Measurements from ENCODE around the gene EPM2A. TPM values are rescaled to one million over a fixed set of nuclear protein-coding genes. Genes with fewer than 3 reads are reported as not detected.

EPM2A gene
- total and polyA plus RNA-seq, 8 donors: 2.6 to 4.8 (median 4.3) TPM

DNA sequence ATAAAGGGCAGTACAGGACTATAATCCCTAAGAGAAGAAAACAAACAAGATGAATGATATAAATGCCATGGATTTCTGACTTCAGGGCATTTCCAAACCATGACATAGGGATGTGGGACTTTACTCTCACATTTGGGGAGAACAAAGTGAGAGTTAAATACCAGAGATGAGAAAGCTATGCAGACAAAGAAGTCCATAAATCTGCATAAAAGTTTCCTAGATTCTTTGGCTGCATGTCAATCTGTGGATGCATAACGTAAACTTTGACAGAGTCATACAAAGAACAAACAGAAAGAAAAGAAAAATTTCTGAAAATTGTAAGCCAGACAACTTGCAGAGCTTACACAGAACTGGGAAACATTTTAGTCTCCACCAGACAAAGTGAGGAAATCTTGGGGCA lies 11.7 kb downstream of the EPM2A start:
- no peak for FAIRE-seq
- intact Hi-C loops (cut with DNase I): no loop called here
- Histone ChIP-seq H3K4me3 (no peak overlapping the region), H3K27ac (no peak overlapping the region), H3K9me3 (no peaks in the 10 kb centered on the region), H3K27me3 (no peaks in the 10 kb centered on the region), H3K4me1 (no peaks in the 10 kb centered on the region), H3K36me3 (no peaks in the 10 kb centered on the region)
- no peak for DNase-seq
- TF ChIP-seq, protein P1, sequence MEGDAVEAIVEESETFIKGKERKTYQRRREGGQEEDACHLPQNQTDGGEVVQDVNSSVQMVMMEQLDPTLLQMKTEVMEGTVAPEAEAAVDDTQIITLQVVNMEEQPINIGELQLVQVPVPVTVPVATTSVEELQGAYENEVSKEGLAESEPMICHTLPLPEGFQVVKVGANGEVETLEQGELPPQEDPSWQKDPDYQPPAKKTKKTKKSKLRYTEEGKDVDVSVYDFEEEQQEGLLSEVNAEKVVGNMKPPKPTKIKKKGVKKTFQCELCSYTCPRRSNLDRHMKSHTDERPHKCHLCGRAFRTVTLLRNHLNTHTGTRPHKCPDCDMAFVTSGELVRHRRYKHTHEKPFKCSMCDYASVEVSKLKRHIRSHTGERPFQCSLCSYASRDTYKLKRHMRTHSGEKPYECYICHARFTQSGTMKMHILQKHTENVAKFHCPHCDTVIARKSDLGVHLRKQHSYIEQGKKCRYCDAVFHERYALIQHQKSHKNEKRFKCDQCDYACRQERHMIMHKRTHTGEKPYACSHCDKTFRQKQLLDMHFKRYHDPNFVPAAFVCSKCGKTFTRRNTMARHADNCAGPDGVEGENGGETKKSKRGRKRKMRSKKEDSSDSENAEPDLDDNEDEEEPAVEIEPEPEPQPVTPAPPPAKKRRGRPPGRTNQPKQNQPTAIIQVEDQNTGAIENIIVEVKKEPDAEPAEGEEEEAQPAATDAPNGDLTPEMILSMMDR (IDR thresholded peaks at IDR 0.05): no peak
- no peak for ATAC-seq
- 83 to 96% methylated on average over 1 of the region's 1 CpG for WGBS, 2 donors

DNA sequence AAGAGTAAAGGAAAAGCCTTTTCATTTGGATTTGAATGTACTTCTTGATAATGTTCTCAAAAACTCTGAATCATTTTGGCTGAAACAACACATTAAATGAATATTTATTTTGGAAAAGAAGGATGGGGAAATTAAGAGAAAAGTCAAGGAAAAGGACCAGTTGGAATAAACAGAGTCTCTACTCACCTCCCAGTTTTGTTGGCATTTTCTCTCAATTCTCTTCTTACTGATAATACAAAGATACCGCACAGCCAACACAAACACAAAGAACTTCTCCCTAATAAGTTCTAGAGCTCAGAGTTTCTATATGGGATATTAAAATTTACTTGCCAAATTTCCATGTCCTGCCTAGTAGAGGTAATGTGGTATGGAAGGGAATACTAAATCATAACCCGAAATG lies 13.1 kb downstream of the EPM2A start:
- no peak for ATAC-seq
- TF ChIP-seq, protein P1 (IDR thresholded peaks at IDR 0.05): no peak
- no peak for FAIRE-seq
- Histone ChIP-seq H3K4me1 (no peaks in the 10 kb centered on the region), H3K27me3 (no peaks in the 10 kb centered on the region), H3K27ac (no peak overlapping the region), H3K36me3 (no peaks in the 10 kb centered on the region), H3K4me3 (no peak overlapping the region), H3K9me3 (no peaks in the 10 kb centered on the region)
- 93 to 99% methylated on average over 2 of the region's 2 CpGs for WGBS, 2 donors
- DNase-seq: no peak
- intact Hi-C loops (cut with DNase I): no loop called here

DNA sequence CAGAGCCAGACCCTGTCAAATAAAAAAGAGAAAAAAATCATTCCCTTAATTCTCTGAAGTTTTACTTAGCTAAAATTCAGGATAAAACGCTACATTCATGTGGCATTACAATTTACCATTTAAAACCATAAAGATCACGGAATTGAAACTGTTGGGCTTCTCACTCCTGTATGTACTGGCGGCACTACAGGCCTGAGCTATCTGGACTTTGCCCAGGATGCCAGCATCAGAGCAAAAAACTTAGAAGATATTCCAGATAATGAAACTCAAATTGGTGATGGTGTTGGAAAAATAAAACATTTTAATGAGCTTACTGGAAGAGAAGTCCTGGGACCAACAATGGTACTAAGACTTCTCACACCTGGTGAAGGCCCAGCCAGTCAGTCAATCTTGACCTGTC lies 14.2 kb downstream of the EPM2A start:
- Histone ChIP-seq H3K27ac (no peak overlapping the region), H3K9me3 (no peaks in the 10 kb centered on the region), H3K36me3 (no peaks in the 10 kb centered on the region), H3K27me3 (no peaks in the 10 kb centered on the region), H3K4me3 (no peak overlapping the region), H3K4me1 (no peaks in the 10 kb centered on the region)
- TF ChIP-seq, protein P1 (IDR thresholded peaks at IDR 0.05): no peak
- FAIRE-seq (no peak), DNase-seq (no peak), ATAC-seq (no peak)
- intact Hi-C loops (cut with DNase I): no loop called here
- 96 to 98% methylated on average over 3 of the region's 3 CpGs for WGBS, 2 donors

DNA sequence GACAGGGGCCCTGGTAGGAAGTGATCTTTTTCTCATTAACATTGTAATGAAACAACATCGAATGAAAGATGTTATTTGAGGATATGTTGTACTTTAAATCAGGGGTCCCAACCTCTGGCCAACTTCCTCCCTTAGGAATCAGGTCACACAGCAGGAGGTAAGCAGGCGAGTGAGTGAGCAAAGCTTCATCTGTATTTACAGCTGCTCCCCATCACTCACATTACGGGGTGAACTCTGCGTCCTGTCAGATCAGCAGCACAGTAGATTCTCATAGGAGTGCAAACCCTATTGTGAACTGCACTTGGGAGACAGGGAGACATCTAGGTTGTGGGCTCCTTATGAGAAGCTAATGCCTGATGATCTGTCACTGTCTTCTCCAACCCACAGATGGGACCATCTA lies 19.9 kb downstream of the EPM2A start:
- H3K4me1 ChIP-seq: no peaks in the 10 kb centered on the region
- no peak overlapping the region for H3K27ac ChIP-seq
- FAIRE-seq (no peak), DNase-seq (no peak), ATAC-seq (no peak)
- H3K9me3 ChIP-seq: no peaks in the 10 kb centered on the region
- TF ChIP-seq, protein P1 (IDR thresholded peaks at IDR 0.05): no peak
- intact Hi-C loops (cut with DNase I): no loop called here
- WGBS, 2 donors: 89 to 93% methylated on average over 4 of the region's 4 CpGs
- no peaks in the 10 kb centered on the region for H3K36me3 ChIP-seq
- H3K27me3 ChIP-seq: no peaks in the 10 kb centered on the region
- no peak overlapping the region for H3K4me3 ChIP-seq

DNA sequence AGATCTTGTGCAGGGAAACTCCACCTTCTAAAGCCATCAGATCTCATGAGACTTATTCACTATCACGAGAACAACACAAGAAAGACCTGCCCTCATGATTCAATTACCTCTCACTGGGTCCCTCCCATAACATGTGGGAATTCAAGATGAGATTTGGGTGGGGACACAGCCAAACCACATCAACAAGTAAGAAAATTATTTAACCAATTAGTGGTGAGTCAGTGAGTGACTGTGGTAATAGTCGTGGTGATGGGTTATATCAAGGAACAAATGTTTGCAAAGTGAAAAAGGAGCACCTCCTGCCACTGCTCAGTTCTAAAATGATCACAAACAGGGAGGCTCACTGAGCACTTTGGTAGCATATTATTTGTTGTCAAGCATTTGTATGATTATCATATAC lies 20.6 kb downstream of the EPM2A start:
- WGBS, 2 donors: 88 to 97% methylated on average over 2 of the region's 2 CpGs
- H3K36me3 ChIP-seq: no peaks in the 10 kb centered on the region
- no peak overlapping the region for H3K27ac ChIP-seq
- H3K4me1 ChIP-seq: no peaks in the 10 kb centered on the region
- intact Hi-C loops (cut with DNase I): no loop called here
- H3K27me3 ChIP-seq: no peaks in the 10 kb centered on the region
- H3K9me3 ChIP-seq: no peaks in the 10 kb centered on the region
- DNase-seq (no peak), ATAC-seq (no peak), FAIRE-seq (no peak)
- no peak overlapping the region for H3K4me3 ChIP-seq
- TF ChIP-seq, protein P1 (IDR thresholded peaks at IDR 0.05): no peak
